Right atrium auricular region (tissue), 2 donors: ENCODE measurements around the gene AHNAK2. TPM values are rescaled to one million over a fixed set of nuclear protein-coding genes. Genes with fewer than 3 reads are reported as not detected.

Source experiments
- DNase-seq: peaks from one replicate; pipeline ENCODE4 v3.0.0-alpha.2; 2019; ENCODE audit warnings: low spot score
- H3K27ac ChIP-seq, 2 donors: fragments of 200-600 bp; sonication (generic); 1 replicate in 1 of 2; 2 replicates in 1 of 2; pipeline ENCODE4 v1.5.1; 2016 to 2019
- H3K27me3 ChIP-seq, 2 donors: fragments of 200-600 bp; sonication (generic); one replicate each; pipeline versions ENCODE4 v1.5.1 to v1.6.0; 2017 to 2019
- H3K36me3 ChIP-seq: fragments of 200-600 bp; sonication (generic); one replicate; pipeline ENCODE4 v1.5.1; 2016
- H3K4me1 ChIP-seq, 2 donors: fragments of 200-600 bp; sonication (generic); one replicate each; pipeline versions ENCODE4 v1.5.1 to v1.6.0; 2017 to 2019
- H3K4me3 ChIP-seq, 2 donors: fragments of 200-600 bp; sonication (generic); 1 replicate in 1 of 2; 2 replicates in 1 of 2; pipeline ENCODE4 v1.5.1; 2017 to 2019; ENCODE audit warnings: mild to moderate bottlenecking in 1 of 2, moderate library complexity in 1 of 2
- H3K9me3 ChIP-seq, 2 donors: fragments of 200-600 bp; sonication (generic); one replicate each; pipeline ENCODE4 v1.5.1; 2019
- CTCF ChIP-seq, 2 donors: fragments of 200-600 bp; sonication (generic); IDR thresholded peaks; one replicate each; pipeline ENCODE4 v1.5.1; 2019; ENCODE audit warnings: antibody characterized with exemption in 2 of 2
- total RNA-seq, 2 donors: library from RNA; depleted of rRNA; stranded (reverse); fragments of >200 nt; gene quantifications; one replicate each; pipeline ENCODE4 v1.1.0, GENCODE V29; 2016

AHNAK2 gene
- total RNA-seq, 2 donors from 2014 or later = 5.7 to 11.8 TPM

GRCh38 chr14:104895207-104895785 is 82.9 kb downstream of the AHNAK2 start:
- Histone ChIP-seq H3K4me3 (no peak overlapping the region), H3K4me1 (peaks cover 0 to 20% of the 10 kb centered on the region in 2 donors), H3K36me3 (no peaks in the 10 kb centered on the region), H3K27ac (no peak overlapping the region), H3K27me3 (no peaks in the 10 kb centered on the region), H3K9me3 (no peaks in the 10 kb centered on the region)
- no peak for DNase-seq
- TF ChIP-seq CTCF (IDR thresholded peaks at IDR 0.05) = no peak

GRCh38 chr14:104894331-104895206 is 83.6 kb downstream of the AHNAK2 start:
- TF ChIP-seq CTCF (IDR thresholded peaks at IDR 0.05) = no peak
- Histone ChIP-seq H3K4me3 (no peak overlapping the region), H3K4me1 (peaks cover 0 to 20% of the 10 kb centered on the region in 2 donors), H3K9me3 (no peaks in the 10 kb centered on the region), H3K27ac (no peak overlapping the region), H3K27me3 (no peaks in the 10 kb centered on the region), H3K36me3 (no peaks in the 10 kb centered on the region)
- DNase-seq = no peak

- H3K4me3 ChIP-seq = no peak overlapping the region
- H3K9me3 ChIP-seq = no peaks in the 10 kb centered on the region
- peaks cover 0 to 20% of the 10 kb centered on the region in 2 donors for H3K4me1 ChIP-seq
- H3K27me3 ChIP-seq = no peaks in the 10 kb centered on the region
- no peak overlapping the region for H3K27ac ChIP-seq
- DNase-seq = no peak
- H3K36me3 ChIP-seq = no peaks in the 10 kb centered on the region
- TF ChIP-seq CTCF (IDR thresholded peaks at IDR 0.05) = no peak
Observed at GRCh38 chr14:104893435-104894207, 84.6 kb downstream of the AHNAK2 start.

GRCh38 chr14:104892531-104893434 is 85.4 kb downstream of the AHNAK2 start:
- H3K9me3 ChIP-seq = no peaks in the 10 kb centered on the region
- no peak overlapping the region for H3K27ac ChIP-seq
- TF ChIP-seq CTCF (IDR thresholded peaks at IDR 0.05) = no peak

More at GRCh38 chr14:104892531-104893434, 85.4 kb downstream of the AHNAK2 start:
- DNase-seq = no peak
- no peaks in the 10 kb centered on the region for H3K27me3 ChIP-seq
- H3K4me1 ChIP-seq = peaks cover 0 to 20% of the 10 kb centered on the region in 2 donors
- H3K36me3 ChIP-seq = no peaks in the 10 kb centered on the region
- no peak overlapping the region for H3K4me3 ChIP-seq
